SH-SY5Y (cell line): Measurements from ENCODE around the gene RACK1.

Experiments used
- GATA2 ChIP-seq: IDR thresholded peaks from 2 replicates; pipeline ENCODE4 v1.6.1; 2011; ENCODE audit warnings: mild to moderate bottlenecking, low read depth, low read length
- GATA3 ChIP-seq: IDR thresholded peaks from 2 replicates; pipeline ENCODE4 v1.6.1; 2011; ENCODE audit warnings: low read depth, mild to moderate bottlenecking, low read length, moderate library complexity

DNA sequence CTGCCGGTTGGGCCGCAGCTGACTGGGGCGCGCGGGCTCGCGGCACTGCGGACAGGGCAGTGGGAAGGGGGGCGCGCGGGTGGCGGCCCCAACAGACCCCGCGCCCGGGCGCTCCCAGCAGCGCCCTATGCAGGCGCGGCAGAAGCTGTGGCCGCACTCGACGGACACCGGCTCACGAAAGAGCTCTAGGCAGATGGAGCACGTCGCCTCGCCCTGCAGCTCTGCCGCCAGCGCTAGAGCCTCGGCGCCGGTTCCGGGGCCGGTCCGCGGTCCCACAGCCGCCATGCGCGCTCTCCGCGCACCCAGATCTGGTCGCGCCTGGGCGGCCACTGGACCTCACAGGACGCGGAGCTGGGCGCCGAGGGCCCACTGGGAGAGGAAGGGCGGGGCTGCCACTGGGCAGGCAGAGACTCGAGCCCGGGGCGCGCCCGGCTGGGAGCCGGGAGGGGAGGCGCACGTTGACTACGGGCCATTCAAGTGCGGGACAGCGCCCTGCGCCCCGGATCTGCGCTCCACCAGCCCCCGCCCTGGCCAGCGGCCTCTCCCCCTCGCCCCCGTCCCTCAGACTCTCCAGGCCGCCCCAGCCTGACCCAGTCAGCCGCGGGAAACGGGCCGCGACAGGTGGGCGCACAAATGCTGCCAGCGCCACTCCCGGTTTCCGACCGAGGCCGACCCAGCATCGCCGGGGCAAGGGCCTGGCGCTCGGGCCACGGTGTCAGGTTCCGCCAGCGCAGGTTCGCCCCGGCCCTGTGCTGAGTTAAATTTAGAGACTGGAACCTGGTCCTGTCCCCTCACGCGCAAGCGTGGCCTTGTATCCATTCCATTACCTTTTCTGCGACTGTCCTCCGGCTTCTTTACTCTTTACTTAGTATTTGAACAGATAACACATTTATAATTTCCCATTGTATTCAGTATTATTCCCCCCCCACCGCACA lies 38.6 kb downstream of the RACK1 start, which contains the start of gene TRIM7:
- TF ChIP-seq GATA3 (no peak), GATA2 (no peak)
